ENCODE results near the gene KDM7A.
"Not testable (repeated sequence)": the region's sequence is repeated elsewhere in the genome, so short reads cannot be mapped to it uniquely, and the experiment has no call there.

KDM7A gene

DNA sequence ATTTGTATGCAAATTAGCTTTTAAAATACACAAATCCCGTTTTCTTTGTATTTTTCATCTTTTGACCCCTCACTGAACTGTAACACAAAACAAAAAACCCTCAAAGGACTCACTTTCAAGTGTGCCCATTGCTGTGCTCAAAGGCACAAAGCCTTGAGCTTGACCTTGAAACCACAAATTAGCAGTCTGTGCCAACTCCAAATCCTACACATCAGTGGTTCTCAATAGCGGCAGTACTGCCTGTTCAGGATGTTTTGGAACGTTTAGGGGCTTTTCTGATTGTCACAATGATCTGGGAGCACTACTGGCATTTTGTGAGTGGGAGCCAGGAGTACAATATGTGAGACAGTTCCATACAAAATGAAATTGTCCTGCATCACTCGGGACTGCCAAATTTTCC lies 55.5 kb downstream of the KDM7A start:
- H3K4me3 ChIP-seq (ENCODE audit: low read depth, low read length) = no peak overlapping the region
- no peak for TF ChIP-seq CTCF (IDR thresholded peaks at IDR 0.05; ENCODE audit: borderline replicate concordance, insufficient read depth, low read depth, low read length)

- not testable (repeated sequence) for H3K4me3 ChIP-seq (ENCODE audit: low read depth, low read length)
Observed at GRCh38 chr7:140114817-140115216, 62.0 kb downstream of the KDM7A start.

DNA sequence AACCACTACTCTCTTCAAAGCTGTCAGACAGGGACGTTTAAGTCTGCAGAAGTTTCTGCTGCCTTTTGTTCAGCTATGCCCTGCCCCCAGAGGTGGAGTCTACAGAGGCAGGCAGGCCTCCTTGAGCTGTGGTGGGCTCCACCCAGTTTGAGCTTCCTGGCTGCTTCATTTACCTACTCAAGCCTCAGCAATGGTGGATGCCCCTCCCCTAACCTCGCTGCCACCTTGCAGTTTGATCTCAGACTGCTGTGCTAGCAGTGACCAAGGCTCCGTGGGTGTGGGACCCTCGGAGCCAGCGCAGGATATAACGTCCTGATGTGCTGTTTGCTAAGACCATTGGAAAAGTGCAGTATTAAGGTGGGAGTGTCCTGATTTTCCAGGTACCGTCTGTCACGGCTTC lies 68.0 kb downstream of the KDM7A start:
- H3K4me3 ChIP-seq (ENCODE audit: low read depth, low read length) = not testable (repeated sequence)

DNA sequence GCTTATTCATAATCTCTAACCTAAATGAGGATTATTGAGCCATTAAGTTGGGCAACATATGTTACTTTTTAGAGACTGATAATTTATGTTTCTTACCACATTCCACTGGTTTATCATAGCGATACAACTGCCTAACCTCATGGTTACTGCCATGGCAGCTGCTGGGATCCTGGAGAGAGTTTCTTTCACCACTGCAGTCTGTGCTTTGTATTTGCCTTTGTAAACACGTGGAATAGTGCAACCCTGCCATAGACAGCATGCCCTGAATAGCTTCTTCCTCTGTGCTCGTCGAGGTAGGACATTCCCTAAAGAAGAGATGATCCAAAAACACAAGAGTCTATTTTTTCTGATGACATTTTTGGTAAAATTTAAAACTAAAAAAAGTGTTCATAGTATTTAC lies 80.3 kb downstream of the KDM7A start:
- no peak for TF ChIP-seq CTCF (IDR thresholded peaks at IDR 0.05; ENCODE audit: borderline replicate concordance, insufficient read depth, low read depth, low read length)
- no peak overlapping the region for H3K4me3 ChIP-seq (ENCODE audit: low read depth, low read length)

GRCh38 chr7:140093375-140093774 lies 83.4 kb downstream of the KDM7A start:
- H3K4me3 ChIP-seq (ENCODE audit: low read depth, low read length) = no peak overlapping the region
- TF ChIP-seq CTCF (IDR thresholded peaks at IDR 0.05; ENCODE audit: borderline replicate concordance, insufficient read depth, low read depth, low read length) = no peak

GRCh38 chr7:140085447-140085846 lies 91.3 kb downstream of the KDM7A start:
- no peak for TF ChIP-seq CTCF (IDR thresholded peaks at IDR 0.05; ENCODE audit: borderline replicate concordance, insufficient read depth, low read depth, low read length)
- no peak overlapping the region for H3K4me3 ChIP-seq (ENCODE audit: low read depth, low read length)

GRCh38 chr7:140084972-140085371 lies 91.8 kb downstream of the KDM7A start:
- no peak for TF ChIP-seq CTCF (IDR thresholded peaks at IDR 0.05; ENCODE audit: borderline replicate concordance, insufficient read depth, low read depth, low read length)
- H3K4me3 ChIP-seq (ENCODE audit: low read depth, low read length) = no peak overlapping the region

GRCh38 chr7:140084142-140084655 lies 92.6 kb downstream of the KDM7A start:
- no peak overlapping the region for H3K4me3 ChIP-seq (ENCODE audit: low read depth, low read length)
- no peak for TF ChIP-seq CTCF (IDR thresholded peaks at IDR 0.05; ENCODE audit: borderline replicate concordance, insufficient read depth, low read depth, low read length)
